HEK293T (cell line): ENCODE measurements around the gene KDM4C.

Source experiments
- CTCF ChIA-PET: fragments of 350-600 bp; formaldehyde crosslinking; extraction: SDS; loops from one replicate; lab custom pipeline; 2021; ENCODE audit warnings: antibody characterized with exemption, inconsistent platforms; lab: Yijun Ruan, JAX
- POLR2A ChIA-PET: fragments of 350-600 bp; formaldehyde crosslinking; extraction: SDS; loops from one replicate; lab custom pipeline; 2020; ENCODE audit warnings: antibody characterized with exemption, inconsistent platforms; lab: Yijun Ruan, JAX
- DNase-seq: peaks from one replicate; pipeline ENCODE4 v3.0.0; 2012; ENCODE audit warnings: mixed read lengths; ENCODE audit errors: extremely low spot score
- ARNT ChIP-seq: fragments of 450-650 bp; IDR thresholded peaks from 2 replicates; pipeline ENCODE4 v1.6.1; 2017; ENCODE audit warnings: mild to moderate bottlenecking
- BHLHE40 ChIP-seq: fragments of 450-650 bp; IDR thresholded peaks from 2 replicates; pipeline ENCODE4 v1.6.1; 2016; ENCODE audit warnings: mild to moderate bottlenecking, moderate library complexity, borderline replicate concordance
- CTBP1 ChIP-seq: fragments of 450-650 bp; IDR thresholded peaks from 2 replicates; pipeline ENCODE4 v1.6.1; 2016; ENCODE audit warnings: borderline replicate concordance
- ELF4 ChIP-seq: fragments of 450-650 bp; IDR thresholded peaks from 2 replicates; pipeline ENCODE4 v1.6.1; 2017; ENCODE audit warnings: antibody characterized with exemption
- FOXA1 ChIP-seq: fragments of 450-650 bp; IDR thresholded peaks from 2 replicates; pipeline ENCODE4 v1.6.1; 2016; ENCODE audit warnings: mild to moderate bottlenecking
- FOXK2 ChIP-seq: fragments of 450-650 bp; IDR thresholded peaks from 2 replicates; pipeline ENCODE4 v1.6.1; 2016; ENCODE audit warnings: mild to moderate bottlenecking
- FOXM1 ChIP-seq: fragments of 450-650 bp; IDR thresholded peaks from 2 replicates; pipeline ENCODE4 v1.6.1; 2017; ENCODE audit warnings: mild to moderate bottlenecking, borderline replicate concordance
- HDGF ChIP-seq: fragments of 450-650 bp; IDR thresholded peaks from 2 replicates; pipeline ENCODE4 v1.6.1; 2017; ENCODE audit warnings: antibody characterized with exemption, borderline replicate concordance
- L3MBTL2 ChIP-seq: fragments of 450-650 bp; conservative IDR thresholded peaks from 2 replicates; pipeline ENCODE4 v1.6.1; 2016; ENCODE audit warnings: mild to moderate bottlenecking
- LEF1 ChIP-seq: fragments of 450-650 bp; IDR thresholded peaks from 2 replicates; pipeline ENCODE4 v1.6.1; 2017; ENCODE audit warnings: mild to moderate bottlenecking, borderline replicate concordance
- NFRKB ChIP-seq: fragments of 450-650 bp; IDR thresholded peaks from 2 replicates; pipeline ENCODE4 v1.6.1; 2016; ENCODE audit warnings: mild to moderate bottlenecking, moderate library complexity
- SP1 ChIP-seq: fragments of 450-650 bp; IDR thresholded peaks from 2 replicates; pipeline ENCODE4 v1.6.1; 2017
- SUZ12 ChIP-seq: fragments of 450-650 bp; IDR thresholded peaks from 2 replicates; pipeline ENCODE4 v1.6.1; 2016; ENCODE audit warnings: mild to moderate bottlenecking
- TARDBP ChIP-seq: fragments of 450-650 bp; IDR thresholded peaks from 2 replicates; pipeline ENCODE4 v1.6.1; 2016
- ZNF384 ChIP-seq: fragments of 450-650 bp; IDR thresholded peaks from 2 replicates; pipeline ENCODE4 v1.6.1; 2016
- TF ChIP-seq, protein P1 (sequence below): fragments of 450-650 bp; IDR thresholded peaks from 2 replicates; pipeline ENCODE4 v1.6.1; 2016

KDM4C gene

GRCh38 chr9:7053903-7054302 is 296.1 kb downstream of the KDM4C start:
- DNase-seq: no peak
- ChIA-PET POLR2A (no interaction called here), CTCF (no interaction called here)
- TF ChIP-seq TARDBP: no peak
- TF ChIP-seq FOXK2: no peak
- TF ChIP-seq LEF1: no peak
- TF ChIP-seq L3MBTL2: no peak
- TF ChIP-seq CTBP1: no peak
- TF ChIP-seq FOXA1: no peak
- no peak for TF ChIP-seq SP1
- no peak for TF ChIP-seq ELF4
- TF ChIP-seq BHLHE40: no peak
- no peak for TF ChIP-seq FOXM1
- TF ChIP-seq ARNT: no peak
- TF ChIP-seq ZNF384: no peak
- no peak for TF ChIP-seq NFRKB
- no peak for TF ChIP-seq SUZ12
- TF ChIP-seq HDGF: no peak

DNA sequence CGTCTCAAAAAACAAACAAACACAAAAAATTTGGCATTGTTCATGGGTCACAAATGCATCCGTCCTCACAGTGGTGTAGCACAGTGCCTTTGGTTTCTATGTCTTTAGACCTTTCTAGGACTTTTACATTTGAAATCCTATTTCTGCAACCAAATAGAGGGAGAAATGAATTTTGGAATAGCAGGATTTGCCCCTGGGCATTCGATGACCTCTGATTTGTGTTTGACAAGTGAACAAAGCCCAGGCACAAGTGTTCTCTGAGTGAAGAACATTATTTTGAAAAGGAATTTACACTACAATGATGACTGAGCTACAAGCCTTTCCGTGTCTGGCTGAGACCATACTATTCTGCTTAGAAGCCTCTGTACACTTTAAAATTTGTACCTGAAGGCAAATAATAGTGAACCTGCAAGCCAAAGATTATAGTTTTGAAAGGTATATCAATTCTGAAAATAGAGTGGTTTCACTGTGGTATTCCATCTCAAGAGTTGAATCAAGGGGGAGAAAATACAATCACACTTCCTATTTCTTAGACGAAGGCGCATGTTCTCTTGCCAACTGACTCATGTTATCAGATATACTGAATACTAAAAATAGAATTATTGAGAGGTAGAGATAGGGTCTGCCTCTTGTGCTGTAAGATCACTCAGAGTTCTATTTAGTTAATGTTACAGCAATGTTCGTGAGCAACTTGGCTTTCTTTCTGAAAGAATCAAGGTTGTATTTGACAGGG is 297.6 kb downstream of the KDM4C start:
- TF ChIP-seq FOXK2: no peak
- ChIA-PET CTCF (no interaction called here), POLR2A (no interaction called here)
- no peak for DNase-seq

DNA sequence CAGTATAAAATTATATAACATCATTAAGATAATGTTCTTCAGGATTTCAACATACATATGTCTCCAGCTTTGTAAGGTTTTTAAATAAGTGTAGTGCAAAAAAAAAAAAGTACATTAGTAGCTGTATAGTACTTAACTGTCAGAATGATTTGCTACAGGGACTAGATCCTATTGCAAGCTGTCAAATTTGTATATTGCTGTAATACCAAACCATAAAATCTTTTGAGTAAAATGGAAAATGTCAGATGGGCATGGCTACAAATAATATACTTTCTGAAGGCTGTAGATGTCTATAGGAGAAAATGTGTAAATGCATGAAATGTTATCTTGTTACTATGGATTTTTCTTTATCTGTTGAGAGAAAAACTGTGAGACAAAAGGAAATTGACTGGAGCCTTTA is 298.5 kb downstream of the KDM4C start:
- ChIA-PET CTCF (no interaction called here), POLR2A (no interaction called here)

GRCh38 chr9:7058473-7058872 is 300.7 kb downstream of the KDM4C start:
- DNase-seq: no peak
- CTCF ChIA-PET: no interaction called here
- TF ChIP-seq L3MBTL2: no peak
- no peak for TF ChIP-seq SUZ12
- no peak for TF ChIP-seq FOXA1
- no peak for TF ChIP-seq NFRKB
- no peak for TF ChIP-seq CTBP1
- TF ChIP-seq FOXK2: no peak
- TF ChIP-seq HDGF: no peak
- TF ChIP-seq ARNT: no peak
- TF ChIP-seq LEF1: no peak
- TF ChIP-seq, protein P1, sequence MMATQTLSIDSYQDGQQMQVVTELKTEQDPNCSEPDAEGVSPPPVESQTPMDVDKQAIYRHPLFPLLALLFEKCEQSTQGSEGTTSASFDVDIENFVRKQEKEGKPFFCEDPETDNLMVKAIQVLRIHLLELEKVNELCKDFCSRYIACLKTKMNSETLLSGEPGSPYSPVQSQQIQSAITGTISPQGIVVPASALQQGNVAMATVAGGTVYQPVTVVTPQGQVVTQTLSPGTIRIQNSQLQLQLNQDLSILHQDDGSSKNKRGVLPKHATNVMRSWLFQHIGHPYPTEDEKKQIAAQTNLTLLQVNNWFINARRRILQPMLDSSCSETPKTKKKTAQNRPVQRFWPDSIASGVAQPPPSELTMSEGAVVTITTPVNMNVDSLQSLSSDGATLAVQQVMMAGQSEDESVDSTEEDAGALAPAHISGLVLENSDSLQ: no peak
- no peak for TF ChIP-seq TARDBP
- TF ChIP-seq ELF4: no peak
- POLR2A ChIA-PET: no interaction called here

More for the DNA sequence above, 298.5 kb downstream of the KDM4C start:
- DNase-seq: no peak
- no peak for TF ChIP-seq FOXM1
- no peak for TF ChIP-seq TARDBP
- TF ChIP-seq, protein P1: no peak
- TF ChIP-seq FOXK2: no peak
- no peak for TF ChIP-seq L3MBTL2
- TF ChIP-seq HDGF: no peak
- no peak for TF ChIP-seq FOXA1
- no peak for TF ChIP-seq ZNF384

- no peak for DNase-seq
- TF ChIP-seq SUZ12: no peak
- ChIA-PET CTCF (interaction anchor here (0.6 kb wide), 1 partner anchor 34 kb away, joined by 3 read pairs; no protein-coding TSS in a partner anchor), POLR2A (no interaction called here)
Observed at GRCh38 chr9:7067169-7067568, 309.4 kb downstream of the KDM4C start.

GRCh38 chr9:7071916-7072315 is 314.1 kb downstream of the KDM4C start:
- TF ChIP-seq LEF1 (no peak), ARNT (no peak), BHLHE40 (no peak), NFRKB (no peak), ZNF384 (no peak), L3MBTL2 (no peak), CTBP1 (no peak), TARDBP (no peak), FOXM1 (no peak)
- no peak for DNase-seq
- ChIA-PET POLR2A (no interaction called here), CTCF (no interaction called here)

- CTCF ChIA-PET: no interaction called here
- POLR2A ChIA-PET: no interaction called here
- TF ChIP-seq FOXA1 (no peak), SUZ12 (no peak), TARDBP (no peak), HDGF (no peak), BHLHE40 (no peak), ZNF384 (no peak), LEF1 (no peak), FOXK2 (no peak)
- DNase-seq: no peak
Observed at GRCh38 chr9:7073706-7074105, 315.9 kb downstream of the KDM4C start.
